Activated T-helper 1 cell treated with anti-CD3 and anti-CD28 coated beads, Interleukin-12 subunit alpha, Interleukin-12 subunit beta, Interleukin-2, Interleukin-4 antibody, amounts not matched to agents 30 ng/mL and 10 ng/mL and 1 ng/mL, durations not matched to agents 14 hours and 24 hours and 36 hours (primary cell): ENCODE data around the gene RANBP1. TPM values are rescaled to one million over a fixed set of nuclear protein-coding genes. Genes with fewer than 3 reads are reported as not detected.

Source experiments
- DNase-seq: peaks from one replicate; pipeline ENCODE4 v3.0.0; 2021; ENCODE audit warnings: low spot score
- H3K27ac Mint-ChIP-seq: one replicate; pipeline ENCODE4 v1.8.0; 2021; ENCODE audit warnings: mild to moderate bottlenecking, mixed read lengths
- H3K27me3 Mint-ChIP-seq: one replicate; pipeline ENCODE4 v1.8.0; 2022; ENCODE audit warnings: mild to moderate bottlenecking, moderate library complexity, mixed read lengths; ENCODE audit not compliant: insufficient read depth
- H3K36me3 Mint-ChIP-seq: one replicate; pipeline ENCODE4 v1.8.0; 2021; ENCODE audit warnings: low read depth, mixed read lengths
- H3K4me1 Mint-ChIP-seq: one replicate; pipeline ENCODE4 v1.8.0; 2021; ENCODE audit warnings: low read depth, mixed read lengths
- H3K4me3 Mint-ChIP-seq: one replicate; pipeline ENCODE4 v1.8.0; 2021; ENCODE audit warnings: mild to moderate bottlenecking, moderate library complexity, mixed read lengths
- H3K9me3 Mint-ChIP-seq: one replicate; pipeline ENCODE4 v1.8.0; 2021; ENCODE audit warnings: mixed read lengths
- intact Hi-C: fragments of 100-400 bp; cut with micrococcal nuclease; formaldehyde crosslinking; loops from one replicate; pipeline ENCODE4 v1.15.1; 2024
- total RNA-seq: library from RNA; stranded (reverse); gene quantifications from 2 replicates; pipeline ENCODE4 v1.2.3, GENCODE V29; 2022

The RANBP1 gene
- total RNA-seq, 1 donor from 2014 or later: 509 TPM

GRCh38 chr22:20133930-20134549 lies 18.1 kb downstream of the RANBP1 start:
- H3K36me3 Mint-ChIP-seq: no peaks in the 10 kb centered on the region
- intact Hi-C loops: no loop called here
- H3K9me3 Mint-ChIP-seq: no peaks in the 10 kb centered on the region
- no peak for DNase-seq
- no peak overlapping the region for H3K27ac Mint-ChIP-seq
- H3K27me3 Mint-ChIP-seq: no peaks in the 10 kb centered on the region
- peaks cover 10% of the 10 kb centered on the region for H3K4me1 Mint-ChIP-seq
- H3K4me3 Mint-ChIP-seq: peak overlapping the region; percentile 76

- peaks cover 10% of the 10 kb centered on the region for H3K4me1 Mint-ChIP-seq
- no peak overlapping the region for H3K4me3 Mint-ChIP-seq
- DNase-seq: no peak
- H3K27ac Mint-ChIP-seq: no peak overlapping the region
- intact Hi-C loops: no loop called here
- H3K9me3 Mint-ChIP-seq: no peaks in the 10 kb centered on the region
- no peaks in the 10 kb centered on the region for H3K27me3 Mint-ChIP-seq
- no peaks in the 10 kb centered on the region for H3K36me3 Mint-ChIP-seq
Observed at GRCh38 chr22:20135265-20135664, 19.4 kb downstream of the RANBP1 start.

GRCh38 chr22:20135806-20136602 lies 20.1 kb downstream of the RANBP1 start:
- Mint-ChIP-seq H3K4me3 (no peak overlapping the region), H3K36me3 (no peaks in the 10 kb centered on the region), H3K9me3 (no peaks in the 10 kb centered on the region), H3K4me1 (peaks cover 10% of the 10 kb centered on the region), H3K27me3 (no peaks in the 10 kb centered on the region), H3K27ac (peak overlapping the region; percentile 16)
- intact Hi-C loops: no loop called here
- DNase-seq: no peak

- H3K27ac Mint-ChIP-seq: no peak overlapping the region
- H3K36me3 Mint-ChIP-seq: no peaks in the 10 kb centered on the region
- no peak for DNase-seq
- H3K9me3 Mint-ChIP-seq: no peaks in the 10 kb centered on the region
- H3K27me3 Mint-ChIP-seq: no peaks in the 10 kb centered on the region
- H3K4me3 Mint-ChIP-seq: no peak overlapping the region
- H3K4me1 Mint-ChIP-seq: peaks cover 10% of the 10 kb centered on the region
- intact Hi-C loops: no loop called here
Observed at GRCh38 chr22:20136603-20136873, 20.6 kb downstream of the RANBP1 start.

GRCh38 chr22:20137113-20137512 lies 21.2 kb downstream of the RANBP1 start:
- no peaks in the 10 kb centered on the region for H3K27me3 Mint-ChIP-seq
- no peak for DNase-seq
- H3K4me1 Mint-ChIP-seq: peaks cover 10% of the 10 kb centered on the region
- no peaks in the 10 kb centered on the region for H3K36me3 Mint-ChIP-seq
- no peak overlapping the region for H3K27ac Mint-ChIP-seq
- H3K9me3 Mint-ChIP-seq: no peaks in the 10 kb centered on the region
- intact Hi-C loops: no loop called here
- no peak overlapping the region for H3K4me3 Mint-ChIP-seq

GRCh38 chr22:20137671-20138416 lies 21.9 kb downstream of the RANBP1 start:
- Mint-ChIP-seq H3K27ac (peak overlapping the region; percentile 44), H3K36me3 (no peaks in the 10 kb centered on the region), H3K4me1 (peaks cover 7% of the 10 kb centered on the region), H3K4me3 (no peak overlapping the region), H3K9me3 (no peaks in the 10 kb centered on the region), H3K27me3 (no peaks in the 10 kb centered on the region)
- intact Hi-C loops: no loop called here
- no peak for DNase-seq

- Mint-ChIP-seq H3K4me3 (no peak overlapping the region), H3K27me3 (no peaks in the 10 kb centered on the region), H3K27ac (no peak overlapping the region), H3K4me1 (peaks cover 2% of the 10 kb centered on the region), H3K9me3 (no peaks in the 10 kb centered on the region), H3K36me3 (no peaks in the 10 kb centered on the region)
- intact Hi-C loops: no loop called here
- DNase-seq: no peak
Observed at GRCh38 chr22:20138417-20138738, 22.5 kb downstream of the RANBP1 start.

GRCh38 chr22:20138868-20139267 lies 23.0 kb downstream of the RANBP1 start:
- Mint-ChIP-seq H3K27ac (no peak overlapping the region), H3K9me3 (no peaks in the 10 kb centered on the region), H3K4me3 (no peak overlapping the region), H3K27me3 (no peaks in the 10 kb centered on the region), H3K4me1 (no peaks in the 10 kb centered on the region), H3K36me3 (no peaks in the 10 kb centered on the region)
- intact Hi-C loops: no loop called here
- DNase-seq: no peak

GRCh38 chr22:20139391-20140106 lies 23.6 kb downstream of the RANBP1 start:
- Mint-ChIP-seq H3K27me3 (no peaks in the 10 kb centered on the region), H3K4me1 (no peaks in the 10 kb centered on the region), H3K27ac (no peak overlapping the region), H3K36me3 (no peaks in the 10 kb centered on the region), H3K9me3 (no peaks in the 10 kb centered on the region), H3K4me3 (no peak overlapping the region)
- no peak for DNase-seq
- intact Hi-C loops: no loop called here

- Mint-ChIP-seq H3K4me1 (no peaks in the 10 kb centered on the region), H3K9me3 (no peaks in the 10 kb centered on the region), H3K36me3 (no peaks in the 10 kb centered on the region), H3K4me3 (no peak overlapping the region), H3K27me3 (no peaks in the 10 kb centered on the region), H3K27ac (no peak overlapping the region)
- intact Hi-C loops: no loop called here
- DNase-seq: no peak
Observed at GRCh38 chr22:20140107-20140445, 24.2 kb downstream of the RANBP1 start.

- H3K9me3 Mint-ChIP-seq: no peaks in the 10 kb centered on the region
- no peaks in the 10 kb centered on the region for H3K27me3 Mint-ChIP-seq
- no peak for DNase-seq
- intact Hi-C loops: no loop called here
- H3K4me1 Mint-ChIP-seq: no peaks in the 10 kb centered on the region
- no peak overlapping the region for H3K27ac Mint-ChIP-seq
- H3K4me3 Mint-ChIP-seq: no peak overlapping the region
- H3K36me3 Mint-ChIP-seq: no peaks in the 10 kb centered on the region
Observed at GRCh38 chr22:20140521-20140964, 24.6 kb downstream of the RANBP1 start.

- Mint-ChIP-seq H3K9me3 (no peaks in the 10 kb centered on the region), H3K27me3 (no peaks in the 10 kb centered on the region), H3K36me3 (no peaks in the 10 kb centered on the region), H3K27ac (no peak overlapping the region), H3K4me1 (no peaks in the 10 kb centered on the region), H3K4me3 (no peak overlapping the region)
- intact Hi-C loops: no loop called here
- DNase-seq: no peak
Observed at GRCh38 chr22:20141186-20142077, 25.5 kb downstream of the RANBP1 start.
